DOHH2 (cell line): ENCODE data around the gene DNER.

Experiments
- CTCF ChIP-seq: fragments of 200-600 bp; sonication (generic); IDR thresholded peaks from one replicate; pipeline ENCODE4 v1.5.1; 2014; ENCODE audit warnings: antibody characterized with exemption, mild to moderate bottlenecking, low read depth, low read length; ENCODE audit not compliant: poor library complexity, severe bottlenecking
- EZH2phosphoT487 ChIP-seq: fragments of 200-600 bp; sonication (generic); IDR thresholded peaks from 2 replicates; pipeline ENCODE4 v1.6.1; 2017; ENCODE audit warnings: borderline replicate concordance, mild to moderate bottlenecking, antibody characterized with exemption, low read length, moderate library complexity, mixed read lengths

GRCh38 chr2:229313591-229313990 is 400.8 kb downstream of the DNER start:
- TF ChIP-seq CTCF (no peak), EZH2phosphoT487 (no peak)
